HCT116 (cell line): Measurements from ENCODE around the gene PCGF2. TPM values are rescaled to one million over a fixed set of nuclear protein-coding genes. Genes with fewer than 3 reads are reported as not detected.

ENCODE experiments used
- ATAC-seq: fragments of 200-7000 bp; cut with Tn5 transposase; 2 replicates; pipeline ENCODE4 v1.9.1; 2020; ENCODE audit warnings: mild to moderate bottlenecking, moderate library complexity
- BruUV-seq: library from RNA; stranded (reverse); fragments of 400-500 nt; replicated peaks from 2 replicates; lab custom pipeline; 2021; lab: Mats Ljungman, UMichigan
- CTCF ChIA-PET: fragments of 300-600 bp; sonication (Branson Sonifier 250); formaldehyde crosslinking; loops from one replicate; lab custom pipeline; 2021; ENCODE audit warnings: antibody characterized with exemption; lab: Charles Lee
- POLR2A ChIA-PET: fragments of 300-600, 350-600 bp; sonication (Branson Sonifier 250); formaldehyde crosslinking; loops from one replicate; lab custom pipeline; 2021; ENCODE audit warnings: antibody characterized with exemption; lab: Charles Lee
- RAD21 ChIA-PET, 2 experiments: fragments of 300-600 bp; sonication (Branson Sonifier 250); formaldehyde crosslinking; loops; one replicate each; lab custom pipeline; 2023; ENCODE audit warnings: low total read pairs in 2 of 2; ENCODE audit not compliant: uncharacterized antibody in 2 of 2, unreplicated experiment in 2 of 2, low non-redundant PET in 1 of 2; lab: Charles Lee
- DNase-seq: peaks from one replicate; pipeline ENCODE4 v3.0.0-alpha.2; 2010; ENCODE audit warnings: low read depth, low spot score
- H2AFZ ChIP-seq: fragments of 200-600 bp; shearing (Covaris generic), sonication (generic); 2 replicates; pipeline ENCODE4 v1.6.1; 2017; ENCODE audit warnings: low read depth, mixed run types, mixed read lengths, antibody characterized with exemption, low read length; ENCODE audit not compliant: poor library complexity, severe bottlenecking
- H3K27ac ChIP-seq: 2 replicates; pipeline ENCODE4 v1.5.1; 2012; ENCODE audit warnings: low read depth, low read length
- H3K27me3 ChIP-seq: fragments of 200-600 bp; sonication (generic); 2 replicates; pipeline ENCODE4 v1.6.1; 2016; ENCODE audit warnings: mixed run types, low read length, mixed read lengths; ENCODE audit not compliant: insufficient read depth
- H3K36me3 ChIP-seq, 2 experiments: fragments of 200-500 bp in 1 of 2; fragments of 200-600 bp in 1 of 2; sonication (Bioruptor generic) in 1 of 2; sonication (generic) in 1 of 2; 2 replicates each; pipeline versions ENCODE4 v1.5.1 to v1.6.1; 2014 to 2016; ENCODE audit warnings: low read length in 2 of 2, inconsistent platforms in 1 of 2, mixed read lengths in 1 of 2, mixed run types in 1 of 2; ENCODE audit not compliant: insufficient read depth in 2 of 2, control insufficient read depth in 1 of 2
- H3K4me1 ChIP-seq, 2 experiments: fragments of 200-600 bp in 1 of 2; sonication (generic) in 1 of 2; 2 replicates each; pipeline versions ENCODE4 v1.5.1 to v1.6.1; 2012 to 2017; ENCODE audit warnings: low read length in 2 of 2, inconsistent platforms in 1 of 2, mild to moderate bottlenecking in 1 of 2, mixed read lengths in 1 of 2, mixed run types in 1 of 2, moderate library complexity in 1 of 2; ENCODE audit not compliant: insufficient read depth in 2 of 2, control insufficient read depth in 1 of 2
- H3K4me2 ChIP-seq: fragments of 200-600 bp; sonication (generic); 2 replicates; pipeline ENCODE4 v1.6.1; 2017; ENCODE audit warnings: mixed run types, low read length, mixed read lengths
- H3K4me3 ChIP-seq, 2 experiments: fragments of 200-600 bp in 1 of 2; sonication (generic) in 1 of 2; replicated peaks in 1 of 2; 2 replicates each; pipeline ENCODE4 v1.5.1; 2011 to 2016; ENCODE audit warnings: low read length in 2 of 2, control low read depth in 1 of 2, low read depth in 1 of 2, mild to moderate bottlenecking in 1 of 2, mixed read lengths in 1 of 2, mixed run types in 1 of 2
- H3K79me2 ChIP-seq: fragments of 200-600 bp; sonication (generic); 2 replicates; pipeline ENCODE4 v1.6.1; 2017; ENCODE audit warnings: mild to moderate bottlenecking, mixed run types, low read length, moderate library complexity, mixed read lengths; ENCODE audit not compliant: insufficient read depth
- H3K9ac ChIP-seq: fragments of 200-600 bp; sonication (generic); 2 replicates; pipeline ENCODE4 v1.6.1; 2016; ENCODE audit warnings: low read length, mixed read lengths
- H3K9me2 ChIP-seq: fragments of 200-600 bp; sonication (generic), shearing (Covaris generic); 2 replicates; pipeline ENCODE4 v1.6.1; 2017; ENCODE audit warnings: mixed run types, mild to moderate bottlenecking, moderate library complexity; ENCODE audit not compliant: insufficient read depth
- H3K9me3 ChIP-seq, 2 experiments: fragments of 200-500 bp in 1 of 2; fragments of 200-600 bp in 1 of 2; sonication (Bioruptor generic) in 1 of 2; sonication (generic) in 1 of 2; 2 replicates each; pipeline ENCODE4 v1.6.1; 2014 to 2017; ENCODE audit warnings: low read length in 2 of 2, mixed read lengths in 2 of 2, inconsistent platforms in 1 of 2, low read depth in 1 of 2, mild to moderate bottlenecking in 1 of 2, mixed run types in 1 of 2, moderate library complexity in 1 of 2; ENCODE audit not compliant: control insufficient read depth in 1 of 2, insufficient read depth in 1 of 2
- H4K20me1 ChIP-seq: fragments of 200-600 bp; sonication (generic), shearing (Covaris generic); 2 replicates; pipeline ENCODE4 v1.6.1; 2017; ENCODE audit warnings: mixed run types, mild to moderate bottlenecking, moderate library complexity; ENCODE audit not compliant: insufficient read depth
- ATF3 ChIP-seq: IDR thresholded peaks from 2 replicates; pipeline ENCODE4 v1.6.1; 2012
- CTCF ChIP-seq, 3 experiments: fragments of 200-600 bp in 1 of 3; sonication (generic) in 1 of 3; IDR thresholded peaks in 2 of 3; conservative IDR thresholded peaks in 1 of 3; 2 replicates each; pipeline ENCODE4 v1.5.1; 2012 to 2017; ENCODE audit warnings: low read depth in 2 of 3, low read length in 2 of 3, antibody characterized with exemption in 1 of 3, borderline replicate concordance in 1 of 3, control low read depth in 1 of 3, mild to moderate bottlenecking in 1 of 3, mixed read lengths in 1 of 3, mixed run types in 1 of 3, moderate library complexity in 1 of 3; ENCODE audit not compliant: insufficient read depth in 1 of 3
- ELF1 ChIP-seq: IDR thresholded peaks from 2 replicates; pipeline ENCODE4 v1.6.1; 2012; ENCODE audit warnings: low read depth, borderline replicate concordance
- EZH2 ChIP-seq: fragments of 200-600 bp; sonication (generic); IDR thresholded peaks from 2 replicates; pipeline ENCODE4 v1.6.1; 2017; ENCODE audit warnings: antibody characterized with exemption, mixed run types
- EZH2phosphoT487 ChIP-seq: fragments of 200-600 bp; IDR thresholded peaks from 2 replicates; pipeline ENCODE4 v1.6.1; 2018; ENCODE audit warnings: antibody characterized with exemption, borderline replicate concordance
- JUND ChIP-seq: IDR thresholded peaks from 2 replicates; pipeline ENCODE4 v1.6.1; 2012
- POLR2AphosphoS5 ChIP-seq: IDR thresholded peaks from 2 replicates; pipeline ENCODE4 v1.6.1; 2011; ENCODE audit warnings: mild to moderate bottlenecking, low read depth, low read length, moderate library complexity
- RAD21 ChIP-seq: IDR thresholded peaks from 2 replicates; pipeline ENCODE4 v1.6.1; 2012; ENCODE audit warnings: low read depth, mild to moderate bottlenecking
- SP1 ChIP-seq: IDR thresholded peaks from 2 replicates; pipeline ENCODE4 v1.6.1; 2012; ENCODE audit warnings: low read depth
- SRF ChIP-seq: IDR thresholded peaks from 2 replicates; pipeline ENCODE4 v1.6.1; 2012; ENCODE audit warnings: low read depth
- YY1 ChIP-seq: IDR thresholded peaks from 2 replicates; pipeline ENCODE4 v1.6.1; 2011; ENCODE audit warnings: low read length, low read depth, moderate library complexity, mild to moderate bottlenecking; ENCODE audit not compliant: insufficient replicate concordance; ENCODE audit errors: extremely low read depth
- ZBTB33 ChIP-seq: IDR thresholded peaks from 2 replicates; pipeline ENCODE4 v1.6.1; 2011; ENCODE audit warnings: mild to moderate bottlenecking, low read length, moderate library complexity; ENCODE audit not compliant: insufficient replicate concordance; ENCODE audit errors: extremely low read depth
- ZFX ChIP-seq: fragments of 450-650 bp; IDR thresholded peaks from 2 replicates; pipeline ENCODE4 v1.6.1; 2017
- ZNF274 ChIP-seq: fragments of 200-500 bp; sonication (Bioruptor generic); IDR thresholded peaks from 2 replicates; pipeline ENCODE4 v1.6.1; 2014; ENCODE audit warnings: mild to moderate bottlenecking, low read depth, low read length, inconsistent platforms
- intact Hi-C: fragments of 100-400 bp; cut with micrococcal nuclease; formaldehyde crosslinking; loops from 2 replicates; pipeline ENCODE4 v1.10.0; 2022
- total RNA-seq: library from RNA; stranded (reverse); gene quantifications from one replicate; pipeline ENCODE4 v1.2.1, GENCODE V29; 2021; ENCODE audit not compliant: unreplicated experiment

PCGF2 gene
- total RNA-seq, 1 experiment from 2014 or later: 64.6 TPM

GRCh38 chr17:38687286-38687685, 60.9 kb downstream of the PCGF2 start:
- no peaks in the 10 kb centered on the region for H3K79me2 ChIP-seq
- DNase-seq (no peak), ATAC-seq (no peak)
- intact Hi-C loops: no loop called here
- no peaks in the 10 kb centered on the region for H3K27me3 ChIP-seq
- no TSS peak for BruUV-seq
- no peak overlapping the region for H3K4me3 ChIP-seq
- no peak overlapping the region for H3K9ac ChIP-seq
- CTCF ChIA-PET: no interaction called here
- no peaks in the 10 kb centered on the region for H3K9me2 ChIP-seq
- POLR2A ChIA-PET: interaction anchor here (1.2 kb wide), 1 partner anchor 131 kb away, joined by 3 read pairs; no protein-coding TSS in a partner anchor
- RAD21 ChIA-PET: no interaction called here
- no peaks in the 10 kb centered on the region for H4K20me1 ChIP-seq
- no peak overlapping the region for H3K27ac ChIP-seq
- no peak overlapping the region for H3K4me2 ChIP-seq
- H3K4me1 ChIP-seq: peaks cover 0 to 4% of the 10 kb centered on the region in 2 experiments; a peak in 1 of 4 replicates
- no peaks in the 10 kb centered on the region for H3K9me3 ChIP-seq
- TF ChIP-seq ELF1 (no peak), ZNF274 (no peak), SP1 (no peak), RAD21 (no peak), EZH2phosphoT487 (no peak), YY1 (no peak), ATF3 (no peak), ZFX (no peak), SRF (no peak), JUND (no peak)
- no peaks in the 10 kb centered on the region for H3K36me3 ChIP-seq
- H2AFZ ChIP-seq: no peak overlapping the region

GRCh38 chr17:38685491-38685890, 62.6 kb downstream of the PCGF2 start:
- Histone ChIP-seq H3K4me3 (no peak overlapping the region), H3K36me3 (no peaks in the 10 kb centered on the region), H3K27me3 (no peaks in the 10 kb centered on the region), H3K4me2 (no peak overlapping the region), H3K9ac (no peak overlapping the region), H4K20me1 (no peaks in the 10 kb centered on the region), H3K9me3 (no peaks in the 10 kb centered on the region), H2AFZ (no peak overlapping the region), H3K4me1 (peaks cover 0 to 4% of the 10 kb centered on the region in 2 experiments; a peak in 1 of 4 replicates), H3K9me2 (no peaks in the 10 kb centered on the region), H3K27ac (no peak overlapping the region), H3K79me2 (no peaks in the 10 kb centered on the region)
- no peak for TF ChIP-seq JUND
- TF ChIP-seq ZFX: no peak
- no peak for TF ChIP-seq EZH2
- no peak for TF ChIP-seq SP1
- no peak for TF ChIP-seq CTCF (IDR thresholded peaks at IDR 0.05 in 2 of 3, conservative IDR thresholded peaks at IDR 0.05 in 1 of 3; ENCODE audit: borderline replicate concordance in 1 of 3, insufficient read depth in 1 of 3, low read depth in 2 of 3, low read length in 2 of 3)
- TF ChIP-seq ZBTB33: no peak
- TF ChIP-seq POLR2AphosphoS5: no peak
- no peak for TF ChIP-seq ATF3
- RAD21 ChIA-PET: no interaction called here
- ATAC-seq: no peak
- POLR2A ChIA-PET: no interaction called here
- intact Hi-C loops: no loop called here
- no peak for DNase-seq
- no TSS peak for BruUV-seq
- CTCF ChIA-PET: no interaction called here
